GM18499 (cell line): ENCODE measurements around the gene MCRS1.
"Not testable (repeated sequence)": the region's sequence is repeated elsewhere in the genome, so short reads cannot be mapped to it uniquely, and the experiment has no call there.

ENCODE experiments used
- ATAC-seq: cut with Tn5 transposase; IDR thresholded peaks from one replicate; pipeline ENCODE4 v1.9.1; 2021; ENCODE audit warnings: moderate number of reproducible peaks; ENCODE audit not compliant: insufficient read depth, unreplicated experiment

The MCRS1 gene

DNA sequence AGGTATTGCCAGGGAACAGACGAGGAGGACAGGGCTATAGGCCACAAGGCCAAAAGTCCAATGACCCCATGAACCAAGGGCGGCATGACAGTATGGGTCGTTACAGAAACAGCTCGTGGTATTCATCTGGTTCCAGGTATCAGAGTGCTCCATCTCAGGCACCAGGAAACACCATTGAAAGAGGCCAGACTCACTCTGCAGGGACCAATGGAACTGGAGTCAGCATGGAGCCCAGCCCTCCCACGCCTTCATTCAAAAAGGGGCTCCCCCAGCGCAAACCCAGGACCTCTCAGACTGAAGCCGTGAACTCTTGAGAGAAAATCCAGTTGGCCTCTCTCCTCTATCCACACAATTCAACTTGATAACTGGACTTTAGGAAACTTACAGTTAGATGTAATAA lies 42.0 kb downstream of the MCRS1 start:
- no peak for ATAC-seq

DNA sequence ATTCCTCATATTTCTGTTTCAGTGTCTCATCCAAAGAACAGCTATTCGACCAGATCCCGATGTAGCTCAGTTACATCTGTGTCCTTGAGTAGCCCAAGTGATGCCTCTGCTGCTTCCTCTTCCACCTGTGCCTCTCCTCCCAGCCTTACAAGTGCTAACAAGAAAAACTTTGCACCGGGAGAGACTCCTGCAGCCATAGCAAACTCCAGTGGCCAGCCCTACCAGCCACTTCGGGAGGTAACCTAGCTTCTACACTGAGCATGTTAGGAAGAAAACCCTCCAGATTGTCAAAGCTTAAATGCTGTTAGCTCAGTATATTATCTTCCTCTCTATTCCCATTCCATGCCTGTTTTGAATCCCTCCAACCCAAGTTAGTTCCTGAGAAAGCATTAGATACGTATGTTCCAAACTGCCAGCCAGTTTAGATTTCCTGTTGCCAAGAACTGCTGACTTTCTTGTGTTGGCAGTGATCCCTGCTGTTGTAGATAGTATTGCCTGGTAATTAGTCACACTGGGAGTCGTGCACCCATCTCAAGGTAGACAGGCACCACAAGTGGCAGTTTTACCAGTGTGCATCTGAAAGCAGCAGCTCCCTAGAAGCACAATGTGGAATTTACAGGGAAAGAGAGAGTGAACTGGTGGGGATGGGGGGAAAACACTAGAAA lies 43.1 kb downstream of the MCRS1 start:
- ATAC-seq = no peak

DNA sequence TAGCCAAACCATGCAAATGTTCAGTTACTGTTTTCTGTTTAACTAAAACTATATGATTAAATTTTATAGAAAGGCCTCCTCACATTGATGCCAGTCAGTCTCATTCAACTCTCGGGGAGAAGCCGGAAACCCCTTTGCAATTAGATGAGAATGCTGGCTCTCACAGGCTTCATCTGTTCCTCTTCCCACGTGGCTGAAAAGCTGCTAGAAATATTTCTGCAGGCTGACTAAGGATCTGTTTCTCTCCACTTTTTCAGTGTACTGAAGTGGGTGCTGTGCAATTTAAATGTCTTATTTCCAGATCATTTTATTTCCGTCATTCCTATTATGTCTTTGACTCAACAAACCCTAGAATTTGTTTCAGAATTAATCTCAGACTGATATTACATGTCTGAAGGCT lies 46.6 kb downstream of the MCRS1 start:
- ATAC-seq = no peak

DNA sequence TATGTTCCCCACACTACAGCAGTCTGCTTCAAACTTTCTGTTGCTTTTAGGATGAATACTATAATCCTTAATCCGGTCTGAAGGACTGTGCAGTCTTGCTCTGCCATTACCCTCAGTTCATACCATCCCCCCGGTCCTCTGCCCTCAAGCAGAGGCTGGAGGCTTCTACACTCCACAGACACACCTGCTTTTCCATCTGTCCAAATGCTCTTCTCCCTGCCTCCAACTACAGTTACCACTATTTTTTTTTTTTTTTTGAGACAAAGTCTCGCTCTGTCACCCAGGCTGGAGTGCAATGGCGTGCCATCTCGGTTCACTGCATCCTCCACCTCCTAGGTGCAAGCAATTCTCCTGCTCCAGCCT lies 48.4 kb downstream of the MCRS1 start:
- no peak for ATAC-seq

DNA sequence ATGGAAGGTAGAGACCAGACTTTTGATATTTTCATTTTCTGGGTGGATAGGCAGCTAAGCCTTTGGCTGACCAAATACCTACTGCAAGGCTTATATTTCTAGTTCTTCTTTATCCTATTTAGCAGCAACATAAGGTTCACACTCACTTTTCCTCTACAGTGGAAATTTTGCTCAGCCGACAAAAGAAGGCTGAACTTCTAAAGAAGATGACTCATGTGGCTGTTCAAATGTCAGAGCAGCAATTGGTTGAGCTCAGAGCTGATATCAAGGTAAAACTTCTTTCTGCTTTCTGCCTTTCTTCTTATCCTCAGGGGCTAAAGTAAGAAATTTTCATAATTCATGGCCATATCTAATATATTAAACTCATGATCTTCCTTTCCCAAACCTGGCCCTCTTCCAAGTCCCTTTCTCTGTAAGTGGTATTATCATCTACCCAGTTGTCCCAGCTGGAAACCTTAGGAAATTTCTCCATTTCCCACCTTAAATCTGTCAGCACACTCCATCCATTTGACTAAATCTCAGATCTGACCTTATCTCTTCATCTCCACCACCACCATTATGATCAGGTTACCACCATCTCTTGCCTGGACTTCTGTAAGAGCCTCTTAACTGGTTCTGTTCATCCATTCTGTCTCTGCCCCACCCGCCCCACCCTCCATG lies 48.9 kb downstream of the MCRS1 start:
- no peak for ATAC-seq

DNA sequence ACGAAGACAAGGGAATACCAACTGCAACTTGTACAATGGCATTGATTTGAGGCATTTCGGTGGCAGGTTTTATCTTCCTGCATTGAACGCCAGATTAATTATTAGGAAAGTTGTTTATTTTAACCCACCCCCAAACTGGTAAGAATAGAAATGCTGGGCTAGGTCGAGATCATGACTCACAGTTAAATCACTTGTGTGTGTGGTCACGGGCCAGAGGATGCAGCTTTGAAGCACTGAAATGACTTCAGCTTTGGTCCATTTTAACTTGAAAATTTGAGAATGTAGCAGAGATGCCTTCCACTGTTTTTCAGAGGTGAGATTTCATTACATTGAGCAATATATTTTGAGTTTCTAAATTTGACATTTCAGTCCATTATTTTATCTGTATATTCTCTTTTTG lies 52.7 kb downstream of the MCRS1 start:
- no peak for ATAC-seq

DNA sequence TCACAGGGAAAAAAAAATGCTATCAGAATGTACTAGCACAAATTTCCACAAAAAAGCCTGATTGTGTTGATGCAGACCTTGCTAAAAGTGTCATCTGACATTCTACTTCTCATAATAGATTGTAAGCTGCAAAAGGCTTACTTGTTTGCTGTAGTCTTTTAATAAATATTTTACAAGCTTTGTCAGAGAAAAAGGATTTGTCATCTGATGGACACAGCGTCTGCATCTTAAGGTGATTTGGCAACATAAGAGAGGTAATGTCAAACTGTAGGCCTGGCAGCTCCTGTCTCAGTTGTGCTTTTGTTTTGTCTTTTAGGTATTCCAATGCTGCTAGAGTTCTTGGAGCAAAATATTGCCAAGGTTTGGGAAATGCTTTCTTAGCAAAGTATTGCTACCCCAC lies 55.4 kb downstream of the MCRS1 start:
- no peak for ATAC-seq

DNA sequence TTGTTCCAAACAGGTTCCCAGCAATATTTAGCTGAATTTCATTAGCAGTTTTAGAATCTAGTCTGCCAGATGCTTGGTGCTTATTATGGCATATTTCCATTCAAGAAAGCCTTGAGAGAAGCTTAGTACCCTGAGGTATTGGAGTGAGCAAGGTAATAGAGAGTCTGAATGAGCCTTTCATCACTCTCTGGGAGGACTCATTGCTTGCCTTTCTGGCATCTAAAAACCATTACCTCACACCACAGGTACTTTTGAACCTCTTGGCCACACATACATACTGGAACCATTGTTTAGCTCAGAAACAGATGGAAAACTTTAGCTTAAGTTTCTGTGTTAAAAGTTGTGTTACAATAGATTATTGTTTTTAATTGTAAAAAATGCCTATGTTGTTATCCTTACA lies 56.5 kb downstream of the MCRS1 start:
- no peak for ATAC-seq

DNA sequence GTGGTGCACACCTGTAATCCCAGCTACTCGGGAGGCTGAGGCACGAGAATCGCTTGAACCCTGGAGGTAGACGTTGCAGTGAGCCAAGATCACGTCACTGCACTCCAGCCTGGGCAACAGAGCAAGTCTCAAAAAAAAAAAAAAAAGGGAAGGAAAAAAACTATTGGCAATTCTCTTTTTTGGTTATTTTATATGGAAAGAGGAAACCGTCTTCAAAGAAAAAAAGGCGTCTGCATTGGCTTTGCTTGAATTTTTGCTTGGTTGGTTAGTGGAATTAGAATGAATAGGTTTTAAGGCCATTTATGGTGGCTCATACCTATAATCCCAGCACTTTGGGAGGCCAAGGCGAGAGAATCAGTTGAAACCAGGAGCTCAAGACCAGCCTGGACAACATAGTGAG lies 58.3 kb downstream of the MCRS1 start:
- ATAC-seq = not testable (repeated sequence)
